NOMO-1 treated with dmso at 0.1 percent for 144 hours (cell line): ENCODE results near the gene CC2D2A.
"Not testable (repeated sequence)": the region's sequence is repeated elsewhere in the genome, so short reads cannot be mapped to it uniquely, and the experiment has no call there.

Experiments used
- DNase-seq: peaks from one replicate; lab custom pipeline; 2025; ENCODE audit not compliant: unreplicated experiment; lab: John Stamatoyannopoulos, UW

Gene CC2D2A

DNA sequence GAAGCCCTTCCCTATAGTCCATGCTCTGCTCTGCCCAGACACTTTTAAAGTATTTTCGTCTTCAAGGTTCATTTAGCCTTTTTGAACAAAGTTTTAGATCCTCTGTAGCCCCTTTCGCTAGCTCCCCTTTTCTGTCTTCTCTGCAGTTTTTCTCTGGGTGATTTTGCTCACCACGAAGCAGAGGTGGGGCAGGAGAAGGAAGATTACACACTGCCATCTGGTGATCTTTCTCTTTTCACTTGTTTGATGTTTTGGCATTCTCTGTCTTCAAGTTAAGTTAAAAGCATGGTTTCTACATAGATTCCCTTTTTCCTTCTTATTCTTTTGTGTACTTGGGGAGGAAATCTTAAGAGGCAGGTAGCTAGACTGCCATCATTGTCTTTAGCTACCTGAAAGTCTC, 43.9 kb downstream of the CC2D2A start:
- DNase-seq = no peak

- no peak for DNase-seq
These were observed 45.4 kb downstream of the CC2D2A start for GRCh38 chr4:15515106-15515505.

DNA sequence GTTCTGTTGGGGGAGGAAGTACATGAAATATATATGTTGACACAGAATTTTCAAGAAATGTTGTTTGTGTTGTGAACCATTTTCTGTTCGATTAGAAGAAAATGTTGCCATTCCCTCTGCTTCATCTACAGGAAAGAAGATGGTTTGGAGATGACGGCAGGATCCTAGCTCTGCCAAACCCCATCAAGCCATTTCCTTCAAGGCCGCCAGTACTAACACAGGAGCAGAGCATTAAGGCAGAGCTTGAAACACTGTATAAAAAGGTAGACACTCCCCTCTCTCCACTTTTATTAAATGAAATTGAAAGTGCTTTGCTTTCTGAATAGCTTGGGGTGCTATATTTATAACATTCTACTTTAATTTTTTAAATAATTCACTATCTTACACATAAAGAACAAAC, 46.8 kb downstream of the CC2D2A start:
- DNase-seq = no peak

GRCh38 chr4:15517681-15518080, 48.0 kb downstream of the CC2D2A start:
- DNase-seq = not testable (repeated sequence)

- DNase-seq = no peak
These were observed 51.9 kb downstream of the CC2D2A start for GRCh38 chr4:15521442-15522039.

- no peak for DNase-seq
These were observed 55.4 kb downstream of the CC2D2A start for GRCh38 chr4:15525080-15525479.

- no peak for DNase-seq
These were observed 57.4 kb downstream of the CC2D2A start for GRCh38 chr4:15526924-15527592.

DNA sequence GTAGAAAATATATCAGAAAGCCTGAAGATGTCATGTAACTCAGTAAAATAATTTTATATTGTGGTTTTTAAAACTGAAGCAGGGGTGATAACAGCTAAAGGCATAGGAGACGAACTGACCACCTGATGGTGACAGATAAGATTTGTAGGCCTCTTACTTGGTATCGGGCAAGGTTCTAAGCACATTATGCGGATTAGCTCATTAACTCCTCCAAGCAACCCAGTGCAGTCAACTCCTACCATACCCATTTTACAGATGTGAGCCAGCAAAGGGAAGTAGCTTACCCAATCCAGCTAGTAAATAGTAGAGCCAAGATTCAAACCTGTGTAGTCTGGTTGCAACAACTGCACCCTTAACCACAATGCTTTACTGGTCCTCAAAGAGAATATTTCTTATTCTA, 62.1 kb downstream of the CC2D2A start:
- DNase-seq = no peak

DNA sequence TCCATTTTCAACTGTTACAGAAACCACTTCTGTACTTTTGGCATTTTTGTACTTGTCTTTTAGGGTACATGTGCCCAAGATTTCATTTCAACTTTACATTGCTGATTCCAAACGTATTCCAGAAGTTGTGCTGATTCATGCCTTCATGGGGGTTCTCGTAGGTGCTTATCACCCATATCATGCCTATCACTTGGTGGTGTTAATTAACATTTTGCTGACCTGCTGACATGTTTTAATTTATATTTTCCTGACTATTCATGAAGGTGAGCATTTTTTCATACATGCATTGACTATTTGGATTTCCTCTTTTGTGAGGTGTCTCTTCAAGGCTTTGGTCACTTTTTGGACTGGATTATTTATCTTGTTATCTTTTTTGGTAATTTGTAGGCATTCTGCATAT, 64.1 kb downstream of the CC2D2A start:
- DNase-seq = no peak

GRCh38 chr4:15535599-15535998, 65.9 kb downstream of the CC2D2A start:
- no peak for DNase-seq

GRCh38 chr4:15536552-15537499, 67.1 kb downstream of the CC2D2A start:
- no peak for DNase-seq

DNA sequence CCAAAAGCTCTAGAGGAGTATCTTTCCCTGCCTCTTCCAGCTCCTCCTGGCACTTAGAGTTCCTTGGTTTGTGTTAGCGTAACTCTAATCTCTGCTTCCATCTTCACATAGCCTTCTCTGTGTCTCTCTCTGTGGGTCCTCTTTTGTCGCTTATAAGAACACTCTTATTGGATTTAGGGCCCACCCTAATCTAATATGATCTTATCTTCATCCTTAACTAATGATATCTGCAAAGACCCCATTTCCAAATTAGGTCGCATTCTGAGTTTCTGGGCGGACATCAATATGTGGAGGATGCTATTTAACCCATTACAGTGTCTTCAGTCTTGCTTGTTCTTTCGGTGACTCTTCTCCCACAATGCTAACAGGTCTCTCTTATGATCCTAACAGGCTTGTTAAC, 72.3 kb downstream of the CC2D2A start:
- DNase-seq = no peak

DNA sequence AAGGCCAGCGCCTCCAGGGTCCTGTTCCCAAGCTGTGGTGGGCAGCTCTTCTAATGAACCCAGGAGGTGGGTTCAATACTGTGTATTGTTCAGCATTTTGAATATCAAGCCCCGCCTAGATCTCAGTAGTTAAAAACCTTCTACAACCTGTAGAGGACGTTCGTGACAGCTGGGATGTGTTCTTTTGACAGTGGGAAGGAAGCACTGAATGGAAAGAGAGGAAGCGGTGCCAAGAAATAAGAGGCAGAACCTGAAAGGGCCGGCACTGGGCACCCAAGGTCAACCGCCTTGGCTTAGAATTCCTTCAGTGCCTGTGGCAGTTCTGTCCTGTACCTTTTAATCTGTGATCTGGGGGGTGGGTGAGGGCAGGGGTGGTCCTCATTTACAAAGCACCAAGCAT, 73.1 kb downstream of the CC2D2A start:
- DNase-seq = no peak

- DNase-seq = no peak
These were observed 74.0 kb downstream of the CC2D2A start for GRCh38 chr4:15543537-15544247.

- DNase-seq = no peak
These were observed 74.6 kb downstream of the CC2D2A start for GRCh38 chr4:15544248-15544729.

DNA sequence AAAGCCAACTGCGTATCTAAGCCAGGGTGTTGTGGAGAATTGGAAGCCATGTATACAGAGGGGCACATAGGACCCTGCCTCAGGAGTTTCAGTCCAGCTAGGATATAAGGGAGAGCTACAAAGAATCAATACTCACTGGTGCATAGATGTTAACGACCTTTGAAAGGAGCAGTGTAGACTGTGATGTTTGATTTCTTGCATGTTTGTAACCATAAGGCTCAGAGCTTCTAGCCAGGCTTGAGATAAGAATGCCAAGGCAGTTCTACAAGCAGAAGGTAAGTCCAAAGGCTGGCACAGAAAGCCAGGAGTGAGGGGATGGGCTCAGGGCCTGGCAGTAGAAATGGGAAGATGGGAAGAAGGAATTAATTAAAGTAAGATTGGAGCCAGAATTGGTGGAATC, 75.7 kb downstream of the CC2D2A start:
- DNase-seq = no peak

GRCh38 chr4:15547392-15547791, 77.7 kb downstream of the CC2D2A start:
- DNase-seq = no peak

DNA sequence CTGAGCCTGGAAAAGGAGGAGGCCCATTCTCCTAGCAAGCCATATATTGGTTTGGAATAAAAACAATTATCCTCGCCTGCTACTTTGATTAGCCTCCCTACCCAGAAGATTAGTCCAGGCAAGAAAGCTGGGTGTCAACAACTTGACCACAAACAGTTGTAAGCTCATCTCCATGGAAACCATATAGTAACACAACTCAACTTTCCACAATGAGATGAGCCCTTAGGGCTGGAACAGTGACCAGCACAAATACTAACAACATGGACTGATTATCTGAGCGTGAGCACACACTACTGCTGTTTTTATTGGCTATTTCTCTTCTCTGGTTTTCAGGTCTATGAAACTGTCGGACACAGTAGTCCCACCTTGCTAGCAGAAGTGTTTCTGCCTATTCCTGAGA, 80.8 kb downstream of the CC2D2A start:
- no peak for DNase-seq

GRCh38 chr4:15551740-15552446, 82.2 kb downstream of the CC2D2A start:
- DNase-seq = no peak

DNA sequence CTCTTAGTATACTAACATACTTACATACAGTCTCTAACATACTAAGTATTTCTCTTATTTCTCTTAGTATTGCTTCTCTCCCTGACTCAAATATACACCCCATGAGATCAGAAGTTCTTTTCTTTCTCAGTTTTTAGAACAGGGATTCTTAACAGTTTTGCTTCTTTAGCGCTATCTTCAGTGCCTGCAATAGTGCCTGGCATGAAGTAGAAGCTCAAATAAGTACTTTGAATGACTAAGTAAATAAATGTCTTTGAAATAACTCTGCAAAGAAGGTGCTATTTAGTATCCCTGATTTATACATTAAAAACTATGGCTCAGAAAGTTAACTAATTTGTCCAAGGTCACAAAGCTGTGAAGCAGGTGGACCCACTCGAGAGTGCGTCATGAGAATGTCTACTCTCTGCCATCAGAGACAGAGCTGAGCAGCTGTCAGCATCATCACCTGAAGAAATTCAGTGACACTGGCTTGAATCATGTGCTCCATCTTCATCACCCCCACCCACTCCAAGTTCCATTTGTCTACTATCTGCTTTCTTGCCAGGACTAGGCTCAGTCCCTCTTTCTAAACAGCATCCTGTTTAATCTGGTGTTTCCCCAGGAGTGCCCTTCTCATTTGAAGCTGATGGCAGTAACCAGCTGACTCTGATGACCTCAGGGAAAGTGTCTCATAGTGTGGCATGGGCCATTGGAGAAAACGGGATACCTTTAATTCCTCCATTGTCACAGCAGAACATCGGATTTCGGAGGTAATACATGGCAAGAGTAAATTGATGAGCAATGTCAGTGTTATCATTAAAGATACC, 83.1 kb downstream of the CC2D2A start:
- DNase-seq = no peak
